Kidney (tissue), 14 donors: ENCODE measurements around the gene C1orf210. TPM values are rescaled to one million over a fixed set of nuclear protein-coding genes. Genes with fewer than 3 reads are reported as not detected.

ENCODE experiments used
- DNase-seq, 5 donors: peaks; one replicate each; pipeline ENCODE4 v3.0.0-alpha.2; 2013 to 2020
- FAIRE-seq: peaks from 2 replicates; lab custom pipeline; 2012; peaks lifted over from hg19 to GRCh38; lab: Jason Lieb, UNC
- H3K27ac ChIP-seq, 2 donors: one replicate each; pipeline ENCODE4 v1.7.0; 2013; ENCODE audit warnings: low read depth in 2 of 2, low read length in 2 of 2, inconsistent platforms in 1 of 2
- H3K27me3 ChIP-seq: one replicate; pipeline ENCODE4 v1.7.1; 2013; ENCODE audit warnings: low read length, inconsistent platforms; ENCODE audit not compliant: control insufficient read depth, insufficient read depth
- H3K36me3 ChIP-seq, 3 donors: one replicate each; pipeline versions ENCODE4 v1.7.0 to v1.7.1; 2013; ENCODE audit warnings: low read length in 3 of 3, control low read depth in 1 of 3, inconsistent platforms in 1 of 3; ENCODE audit not compliant: insufficient read depth in 3 of 3, control insufficient read depth in 2 of 3
- H3K4me1 ChIP-seq, 3 donors: one replicate each; pipeline versions ENCODE4 v1.7.0 to v1.7.1; 2013; ENCODE audit warnings: low read length in 3 of 3, inconsistent platforms in 1 of 3, low read depth in 1 of 3; ENCODE audit not compliant: control insufficient read depth in 2 of 3, insufficient read depth in 2 of 3
- H3K4me3 ChIP-seq, 3 donors: one replicate each; pipeline versions ENCODE4 v1.7.0 to v1.8.1; 2013; ENCODE audit warnings: low read length in 3 of 3, control low read depth in 1 of 3, inconsistent platforms in 1 of 3
- H3K9ac ChIP-seq, 3 donors: one replicate each; pipeline versions ENCODE4 v1.7.0 to v1.7.1; 2013; ENCODE audit warnings: low read length in 3 of 3, control low read depth in 1 of 3, inconsistent platforms in 1 of 3
- H3K9me3 ChIP-seq, 3 donors: one replicate each; pipeline versions ENCODE4 v1.7.0 to v1.7.1; 2013; ENCODE audit warnings: low read length in 3 of 3, control low read depth in 1 of 3, inconsistent platforms in 1 of 3; ENCODE audit not compliant: control insufficient read depth in 2 of 3, insufficient read depth in 1 of 3
- CTCF ChIP-seq: IDR thresholded peaks from 3 replicates; pipeline ENCODE4 v1.5.1; 2012; ENCODE audit warnings: mild to moderate bottlenecking, moderate library complexity, borderline replicate concordance; ENCODE audit not compliant: insufficient read depth; ENCODE audit errors: extremely low read depth
- intact Hi-C: fragments of 100-400 bp; cut with DNase I; formaldehyde crosslinking; loops from one replicate; pipeline ENCODE4 v1.11.1; 2022
- polyA plus RNA-seq: library from polyadenylated mRNA; stranded (reverse); fragments of 350-450 nt; fragmentation: Illumina TruSeq; extraction: RNeasy Lipid Tissue Mini Kit (QIAGEN cat#74804); gene quantifications from one replicate; pipeline ENCODE4 v1.2.3, GENCODE V29; 2014; ENCODE audit warnings: low read depth, low replicate concordance; ENCODE audit not compliant: insufficient read depth
- total RNA-seq: library from RNA; stranded (reverse); fragmentation: NEBNext Ultra II Directional; extraction: Animal tissue kit (Norgen Biotek cat#: 25700); gene quantifications from one replicate; pipeline ENCODE4 v1.2.1, GENCODE V29; 2021
- donor health status: control.
- donor health status: control.
- donor health status: control.
- donor health status: control.
- donor health status: control.
- donor health status: DM: yes; HTN: yes; CAD: no.
- donor health status: Normal renal cell carcinoma (clear cell type).

C1orf210 gene
- total and polyA plus RNA-seq, 2 donors from 2014 or later: 21.1 to 33.3 TPM

GRCh38 chr1:43279161-43279560, 6.2 kb downstream of the C1orf210 start:
- FAIRE-seq: no peak
- intact Hi-C loops: no loop called here
- H3K4me1 ChIP-seq: peaks cover 0 to 24% (median 19%) of the 10 kb centered on the region in 3 donors
- H3K9ac ChIP-seq: no peak overlapping the region
- H3K27me3 ChIP-seq: no peaks in the 10 kb centered on the region
- peak overlapping the region in 1 of 2 donors; percentile 69 for H3K27ac ChIP-seq
- DNase-seq: peak in 1 of 5 donors; percentile 55
- no peaks in the 10 kb centered on the region for H3K36me3 ChIP-seq
- TF ChIP-seq CTCF: no peak
- no peaks in the 10 kb centered on the region for H3K9me3 ChIP-seq
- no peak overlapping the region for H3K4me3 ChIP-seq

- TF ChIP-seq CTCF: no peak
- Histone ChIP-seq H3K27ac (no peak overlapping the region), H3K9me3 (no peaks in the 10 kb centered on the region), H3K4me3 (no peak overlapping the region), H3K9ac (no peak overlapping the region), H3K27me3 (no peaks in the 10 kb centered on the region), H3K4me1 (peaks cover 0 to 20% (median 18%) of the 10 kb centered on the region in 3 donors), H3K36me3 (no peaks in the 10 kb centered on the region)
- FAIRE-seq (no peak), DNase-seq (peak in 1 of 5 donors; percentile 32)
- intact Hi-C loops: no loop called here
These were observed 8.1 kb downstream of the C1orf210 start for GRCh38 chr1:43277116-43277876.

- no peak for FAIRE-seq
- no peak for TF ChIP-seq CTCF
- H3K4me3 ChIP-seq: no peak overlapping the region
- no peaks in the 10 kb centered on the region for H3K27me3 ChIP-seq
- H3K36me3 ChIP-seq: no peaks in the 10 kb centered on the region
- intact Hi-C loops: no loop called here
- peak in 4 of 5 donors; percentile 63 to 82 (median 64) for DNase-seq
- H3K4me1 ChIP-seq: peaks cover 0 to 20% (median 20%) of the 10 kb centered on the region in 3 donors
- no peaks in the 10 kb centered on the region for H3K9me3 ChIP-seq
- H3K9ac ChIP-seq: no peak overlapping the region
- H3K27ac ChIP-seq: peak overlapping the region in 1 of 2 donors; percentile 60
These were observed 8.7 kb downstream of the C1orf210 start for GRCh38 chr1:43276673-43277072.
